Progenitor cell of endocrine pancreas (in vitro differentiated cells): ENCODE results near the gene METRNL. TPM values are rescaled to one million over a fixed set of nuclear protein-coding genes. Genes with fewer than 3 reads are reported as not detected.

Experiments
- DNase-seq: peaks from one replicate; pipeline ENCODE4 v3.0.0; 2021; ENCODE audit warnings: low spot score; ENCODE audit not compliant: unreplicated experiment
- H3K27ac Mint-ChIP-seq: 2 replicates; pipeline ENCODE4 v1.8.0; 2021; ENCODE audit warnings: mild to moderate bottlenecking, moderate library complexity, mixed read lengths
- H3K27me3 Mint-ChIP-seq: 2 replicates; pipeline ENCODE4 v1.8.0; 2021; ENCODE audit warnings: mixed read lengths
- H3K36me3 Mint-ChIP-seq: 2 replicates; pipeline ENCODE4 v1.8.0; 2022; ENCODE audit warnings: mixed read lengths; ENCODE audit not compliant: insufficient read depth
- H3K4me1 Mint-ChIP-seq: 2 replicates; pipeline ENCODE4 v1.8.0; 2021; ENCODE audit warnings: low read depth, mixed read lengths
- H3K4me3 Mint-ChIP-seq: 2 replicates; pipeline ENCODE4 v1.8.0; 2021; ENCODE audit warnings: low read depth, mild to moderate bottlenecking, moderate library complexity, mixed read lengths
- H3K9me3 Mint-ChIP-seq: 2 replicates; pipeline ENCODE4 v1.8.0; 2021; ENCODE audit warnings: low read depth, mixed read lengths
- total RNA-seq: library from RNA; stranded (reverse); gene quantifications from 2 replicates; pipeline ENCODE4 v1.2.1, GENCODE V29; 2021
- TF ChIP-seq, protein P1 (sequence below): fragments of 200-600 bp; sonication (generic); IDR thresholded peaks from one replicate; pipeline ENCODE4 v1.5.0; 2021; ENCODE audit warnings: antibody characterized with exemption, mild to moderate bottlenecking; ENCODE audit not compliant: unreplicated experiment

Gene METRNL
- total RNA-seq, 1 donor from 2014 or later = 54.6 TPM

DNA sequence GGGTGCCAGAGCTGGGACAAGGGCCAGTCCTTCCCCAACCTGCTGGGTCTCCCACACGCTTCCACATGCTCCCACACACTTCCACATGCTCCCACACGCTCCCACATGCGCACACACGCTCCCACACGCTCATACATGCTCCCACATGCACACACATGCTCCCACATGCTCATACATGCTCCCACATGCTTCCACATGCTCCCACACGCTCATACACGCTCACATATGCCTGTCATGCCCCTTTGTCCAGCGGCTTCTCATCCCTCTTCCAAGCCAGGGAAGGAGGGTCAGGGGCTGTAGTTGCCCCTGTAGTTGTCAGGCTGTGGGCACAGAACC, 9.9 kb upstream of the METRNL start:
- no peaks in the 10 kb centered on the region for H3K36me3 Mint-ChIP-seq
- no peak for DNase-seq
- TF ChIP-seq, protein P1, sequence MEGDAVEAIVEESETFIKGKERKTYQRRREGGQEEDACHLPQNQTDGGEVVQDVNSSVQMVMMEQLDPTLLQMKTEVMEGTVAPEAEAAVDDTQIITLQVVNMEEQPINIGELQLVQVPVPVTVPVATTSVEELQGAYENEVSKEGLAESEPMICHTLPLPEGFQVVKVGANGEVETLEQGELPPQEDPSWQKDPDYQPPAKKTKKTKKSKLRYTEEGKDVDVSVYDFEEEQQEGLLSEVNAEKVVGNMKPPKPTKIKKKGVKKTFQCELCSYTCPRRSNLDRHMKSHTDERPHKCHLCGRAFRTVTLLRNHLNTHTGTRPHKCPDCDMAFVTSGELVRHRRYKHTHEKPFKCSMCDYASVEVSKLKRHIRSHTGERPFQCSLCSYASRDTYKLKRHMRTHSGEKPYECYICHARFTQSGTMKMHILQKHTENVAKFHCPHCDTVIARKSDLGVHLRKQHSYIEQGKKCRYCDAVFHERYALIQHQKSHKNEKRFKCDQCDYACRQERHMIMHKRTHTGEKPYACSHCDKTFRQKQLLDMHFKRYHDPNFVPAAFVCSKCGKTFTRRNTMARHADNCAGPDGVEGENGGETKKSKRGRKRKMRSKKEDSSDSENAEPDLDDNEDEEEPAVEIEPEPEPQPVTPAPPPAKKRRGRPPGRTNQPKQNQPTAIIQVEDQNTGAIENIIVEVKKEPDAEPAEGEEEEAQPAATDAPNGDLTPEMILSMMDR = no peak
- H3K4me3 Mint-ChIP-seq = no peak overlapping the region
- H3K4me1 Mint-ChIP-seq = peaks cover 1% of the 10 kb centered on the region
- H3K9me3 Mint-ChIP-seq = no peaks in the 10 kb centered on the region
- H3K27ac Mint-ChIP-seq = no peak overlapping the region
- peaks cover 11% of the 10 kb centered on the region for H3K27me3 Mint-ChIP-seq

DNA sequence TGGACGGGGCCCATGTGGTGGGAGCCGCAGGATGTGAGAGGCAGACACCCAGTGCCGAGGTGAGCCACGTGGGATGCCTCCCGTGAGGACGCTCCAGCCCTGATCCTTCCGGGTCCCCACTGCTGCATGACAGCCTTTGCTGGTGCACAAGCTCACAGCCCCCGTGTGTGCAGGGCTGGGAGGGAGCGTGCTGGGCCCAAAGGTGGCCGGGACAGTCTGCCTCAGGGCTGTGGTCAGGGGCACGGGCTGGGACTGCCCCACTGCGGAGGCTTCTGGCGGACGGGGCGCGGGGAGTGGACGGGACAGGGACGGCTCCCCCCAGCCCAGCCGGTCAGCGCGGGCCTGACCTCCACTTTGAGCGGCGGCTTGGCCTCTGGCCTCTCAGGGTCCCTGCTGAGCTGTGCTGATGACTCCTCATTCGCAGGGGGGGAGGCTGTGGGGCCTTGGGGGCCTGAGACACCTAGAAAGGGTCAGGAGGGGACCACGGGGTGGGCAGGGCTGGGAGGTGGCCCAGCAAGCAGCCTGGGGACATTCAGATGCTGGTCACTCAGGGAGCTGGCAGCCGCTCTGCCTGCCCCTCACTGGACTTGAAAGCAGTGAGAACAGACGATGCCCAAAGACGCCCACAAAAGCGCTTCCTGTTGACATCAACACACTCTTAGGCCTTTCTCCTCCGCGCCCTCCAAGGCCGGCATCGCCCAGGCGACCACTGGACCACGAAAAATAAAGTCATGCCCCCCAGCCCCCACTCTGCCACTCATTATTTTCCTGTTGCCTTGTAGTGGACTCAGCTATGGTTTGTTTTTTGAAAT, 9.3 kb upstream of the METRNL start:
- TF ChIP-seq, protein P1 = no peak
- Mint-ChIP-seq H3K36me3 (no peaks in the 10 kb centered on the region), H3K4me3 (no peak overlapping the region), H3K4me1 (peaks cover 1% of the 10 kb centered on the region), H3K27ac (no peak overlapping the region), H3K27me3 (peaks cover 11% of the 10 kb centered on the region), H3K9me3 (no peaks in the 10 kb centered on the region)
- no peak for DNase-seq

DNA sequence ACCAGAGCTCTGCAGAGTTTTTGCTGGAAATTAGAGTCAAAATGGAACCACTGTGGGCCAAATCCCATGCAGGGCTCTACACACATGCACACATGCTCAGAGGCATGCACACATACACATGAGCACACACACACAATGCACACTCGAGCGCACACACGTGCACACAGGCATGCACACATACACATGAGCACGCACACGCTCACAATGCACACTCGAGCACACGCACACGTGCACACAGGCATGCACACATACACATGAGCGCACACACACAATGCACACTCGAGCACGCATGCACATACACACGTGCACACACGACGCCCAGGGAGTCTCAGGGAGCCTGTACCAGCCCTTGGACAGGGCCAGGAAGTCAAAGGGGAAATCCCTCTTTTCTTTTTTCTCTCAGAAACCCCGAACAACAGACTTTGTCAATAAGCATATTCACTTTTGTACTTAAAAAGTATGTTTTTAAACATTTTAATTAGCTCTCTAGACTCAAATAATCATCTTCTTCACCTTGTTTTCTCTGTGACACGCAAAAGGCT, 8.5 kb upstream of the METRNL start:
- Mint-ChIP-seq H3K4me3 (no peak overlapping the region), H3K36me3 (no peaks in the 10 kb centered on the region), H3K27me3 (peaks cover 13% of the 10 kb centered on the region), H3K9me3 (no peaks in the 10 kb centered on the region), H3K4me1 (peaks cover 1% of the 10 kb centered on the region), H3K27ac (no peak overlapping the region)
- DNase-seq = no peak
- TF ChIP-seq, protein P1 = no peak

DNA sequence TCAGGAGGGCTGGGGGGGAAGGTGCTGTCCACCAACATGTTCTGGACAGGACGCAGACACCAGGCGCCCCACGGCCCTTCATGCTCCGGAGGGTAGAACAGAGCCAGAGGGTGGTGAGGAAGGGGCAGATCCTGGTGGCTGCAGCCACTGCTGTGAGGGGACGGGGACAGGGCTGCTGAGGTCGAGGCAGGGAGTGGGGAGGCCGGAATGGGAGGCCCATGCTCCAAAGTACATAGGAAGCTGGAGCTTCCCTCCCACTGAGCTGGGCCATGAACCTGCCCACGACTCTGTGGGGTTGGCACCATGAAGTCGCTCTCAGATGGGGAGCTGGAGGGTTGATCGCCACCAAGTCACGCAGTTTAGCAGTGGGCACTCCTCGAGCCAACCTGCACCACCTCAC, 8.0 kb upstream of the METRNL start:
- Mint-ChIP-seq H3K9me3 (no peaks in the 10 kb centered on the region), H3K36me3 (no peaks in the 10 kb centered on the region), H3K4me3 (no peak overlapping the region), H3K27ac (no peak overlapping the region), H3K27me3 (peaks cover 16% of the 10 kb centered on the region), H3K4me1 (peaks cover 1% of the 10 kb centered on the region)
- TF ChIP-seq, protein P1 = no peak
- no peak for DNase-seq

DNA sequence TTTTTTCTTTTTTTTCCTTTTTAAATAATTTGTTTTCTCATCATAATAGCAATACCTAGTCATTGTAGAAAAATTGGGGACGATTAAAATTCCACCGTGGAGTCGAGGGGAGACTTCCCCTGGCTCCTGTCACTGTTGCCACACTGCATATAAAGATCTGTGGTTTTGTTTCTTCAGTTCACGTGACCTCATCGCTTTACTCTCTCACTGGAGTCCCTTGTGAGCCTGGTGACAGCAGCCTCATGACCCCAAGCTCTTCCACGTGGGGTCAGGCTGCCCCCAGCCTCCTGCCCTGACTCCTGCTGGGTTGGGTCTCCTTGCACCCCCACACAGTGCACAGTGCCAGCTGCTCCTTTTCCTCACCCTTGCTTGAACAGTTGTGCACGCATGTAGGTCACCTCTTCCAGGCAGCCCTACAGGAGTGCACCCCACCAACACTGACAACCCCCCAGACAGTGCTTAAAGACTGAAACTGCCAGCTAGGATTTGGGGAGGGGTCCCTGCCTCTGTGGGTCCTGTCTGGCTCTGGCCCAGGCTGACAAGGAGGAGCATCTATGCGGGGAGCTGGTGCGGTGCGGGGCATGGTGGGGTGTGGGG, 7.3 kb upstream of the METRNL start:
- no peak for DNase-seq
- Mint-ChIP-seq H3K27me3 (peaks cover 23% of the 10 kb centered on the region), H3K4me1 (peaks cover 2% of the 10 kb centered on the region), H3K27ac (peak overlapping the region; percentile 69), H3K9me3 (no peaks in the 10 kb centered on the region), H3K4me3 (no peak overlapping the region), H3K36me3 (no peaks in the 10 kb centered on the region)
- TF ChIP-seq, protein P1 = no peak
